Measurements from ENCODE around the gene XRCC2.

The XRCC2 gene

DNA sequence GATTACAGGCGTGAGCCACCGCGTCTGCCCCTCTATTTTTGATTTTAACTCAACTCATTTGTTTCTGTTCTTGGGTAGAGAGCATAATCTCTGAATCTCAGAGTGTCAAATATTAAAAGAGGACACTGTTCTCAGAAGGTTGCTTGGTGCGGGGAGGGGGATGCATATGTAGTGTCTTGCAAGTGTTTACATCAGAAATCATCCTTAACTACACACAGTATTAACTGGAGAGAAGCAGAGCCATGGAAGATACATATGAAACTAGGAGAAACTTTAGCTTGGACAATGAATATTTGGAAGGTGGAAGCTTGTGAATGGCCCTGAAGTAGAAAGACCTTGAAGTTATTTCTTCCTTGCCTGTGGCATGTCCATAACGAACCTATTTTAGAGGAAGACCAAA lies 57.5 kb downstream of the XRCC2 start:
- no peak overlapping the region for H3K27ac ChIP-seq (ENCODE audit: low read length, poor library complexity, severe bottlenecking)
- no peak overlapping the region for H3K14ac ChIP-seq (ENCODE audit: low read length in 2 of 2)
- no peak overlapping the region for H3K18ac ChIP-seq (ENCODE audit: low read depth in 1 of 2, low read length in 2 of 2)
- H2AFZ ChIP-seq (ENCODE audit: low read depth, low read length): no peak overlapping the region
- DNase-seq: no peak
- no peaks in the 10 kb centered on the region for H3K79me1 ChIP-seq (replicated peaks; ENCODE audit: low read length, poor library complexity, severe bottlenecking)
- no peak overlapping the region for H2BK12ac ChIP-seq (ENCODE audit: low read length in 2 of 2)
- no peak overlapping the region for H2BK120ac ChIP-seq (ENCODE audit: low read depth, low read length)
- H4K8ac ChIP-seq (ENCODE audit: low read length): no peak overlapping the region
- no peak overlapping the region for H2AK5ac ChIP-seq (ENCODE audit: low read length, severe bottlenecking)
- H3K36me3 ChIP-seq (ENCODE audit: control insufficient read depth in 1 of 2, insufficient read depth in 2 of 2, low read depth in 1 of 2, low read length in 2 of 2): no peaks in the 10 kb centered on the region
- H3K4ac ChIP-seq (ENCODE audit: low read depth in 1 of 2, low read length in 2 of 2): no peak overlapping the region
- H2BK15ac ChIP-seq (ENCODE audit: low read depth, poor library complexity, severe bottlenecking): no peak overlapping the region
- no peak overlapping the region for H3K4me2 ChIP-seq (ENCODE audit: low read length, poor library complexity, severe bottlenecking)
- peaks cover 3% of the 10 kb centered on the region for H3K4me1 ChIP-seq (ENCODE audit: control insufficient read depth, insufficient read depth, low read depth, low read length)
- H3K9me3 ChIP-seq (ENCODE audit: control insufficient read depth, low read length): no peaks in the 10 kb centered on the region
- 83% methylated on average over 1 of the region's 5 CpGs for WGBS
- H3K4me3 ChIP-seq (ENCODE audit: insufficient read depth in 1 of 2, low read depth in 1 of 2, low read length in 2 of 2): no peak overlapping the region
- no peak overlapping the region for H4K91ac ChIP-seq (ENCODE audit: low read length)
- no peak overlapping the region for H3K9ac ChIP-seq (ENCODE audit: low read length)
- H3K23ac ChIP-seq (ENCODE audit: low read length in 2 of 2): no peak overlapping the region
- H3K27me3 ChIP-seq (ENCODE audit: control insufficient read depth in 1 of 2, insufficient read depth in 1 of 2, low read length in 2 of 2): no peaks in the 10 kb centered on the region
- H2BK5ac ChIP-seq (ENCODE audit: low read depth, low read length, poor library complexity, severe bottlenecking): no peak overlapping the region

DNA sequence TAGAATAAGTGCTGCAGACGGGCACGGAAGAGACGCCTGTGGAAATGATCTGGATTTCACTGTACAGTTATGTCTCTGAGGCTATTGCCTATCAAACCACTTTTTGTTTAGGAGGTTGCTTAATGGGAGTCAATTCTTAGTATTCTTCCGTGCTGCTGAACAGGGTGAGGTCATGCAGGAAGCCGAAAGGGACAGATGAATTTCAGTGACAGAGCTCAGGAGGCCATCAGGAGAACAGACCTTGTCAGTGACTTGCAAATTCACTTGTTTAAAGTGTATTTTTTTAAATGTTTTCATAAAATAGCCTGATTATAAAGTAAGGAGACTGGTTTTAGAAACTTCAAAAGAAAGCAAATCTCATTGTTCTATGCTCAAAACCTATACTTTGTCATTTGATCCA lies 58.9 kb downstream of the XRCC2 start:
- Histone ChIP-seq H3K9ac (ENCODE audit: low read length) (no peak overlapping the region), H2BK120ac (ENCODE audit: low read depth, low read length) (no peak overlapping the region), H2BK15ac (ENCODE audit: low read depth, poor library complexity, severe bottlenecking) (no peak overlapping the region), H2AK5ac (ENCODE audit: low read length, severe bottlenecking) (no peak overlapping the region), H3K4me3 (ENCODE audit: insufficient read depth in 1 of 2, low read depth in 1 of 2, low read length in 2 of 2) (no peak overlapping the region), H4K91ac (ENCODE audit: low read length) (no peak overlapping the region), H3K27me3 (ENCODE audit: control insufficient read depth in 1 of 2, insufficient read depth in 1 of 2, low read length in 2 of 2) (no peaks in the 10 kb centered on the region), H2BK5ac (ENCODE audit: low read depth, low read length, poor library complexity, severe bottlenecking) (no peak overlapping the region), H3K4me1 (ENCODE audit: control insufficient read depth, insufficient read depth, low read depth, low read length) (peaks cover 3% of the 10 kb centered on the region), H3K27ac (ENCODE audit: low read length, poor library complexity, severe bottlenecking) (no peak overlapping the region), H3K4ac (ENCODE audit: low read depth in 1 of 2, low read length in 2 of 2) (no peak overlapping the region), H4K8ac (ENCODE audit: low read length) (no peak overlapping the region), H3K23ac (ENCODE audit: low read length in 2 of 2) (no peak overlapping the region), H3K14ac (ENCODE audit: low read length in 2 of 2) (no peak overlapping the region), H3K9me3 (ENCODE audit: control insufficient read depth, low read length) (no peaks in the 10 kb centered on the region), H3K4me2 (ENCODE audit: low read length, poor library complexity, severe bottlenecking) (no peak overlapping the region), H3K79me1 (replicated peaks; ENCODE audit: low read length, poor library complexity, severe bottlenecking) (no peaks in the 10 kb centered on the region), H2AFZ (ENCODE audit: low read depth, low read length) (no peak overlapping the region), H2BK12ac (ENCODE audit: low read length in 2 of 2) (no peak overlapping the region), H3K18ac (ENCODE audit: low read depth in 1 of 2, low read length in 2 of 2) (no peak overlapping the region), H3K36me3 (ENCODE audit: control insufficient read depth in 1 of 2, insufficient read depth in 2 of 2, low read depth in 1 of 2, low read length in 2 of 2) (no peaks in the 10 kb centered on the region)
- DNase-seq: no peak
- WGBS: 73% methylated on average over 5 of the region's 5 CpGs

DNA sequence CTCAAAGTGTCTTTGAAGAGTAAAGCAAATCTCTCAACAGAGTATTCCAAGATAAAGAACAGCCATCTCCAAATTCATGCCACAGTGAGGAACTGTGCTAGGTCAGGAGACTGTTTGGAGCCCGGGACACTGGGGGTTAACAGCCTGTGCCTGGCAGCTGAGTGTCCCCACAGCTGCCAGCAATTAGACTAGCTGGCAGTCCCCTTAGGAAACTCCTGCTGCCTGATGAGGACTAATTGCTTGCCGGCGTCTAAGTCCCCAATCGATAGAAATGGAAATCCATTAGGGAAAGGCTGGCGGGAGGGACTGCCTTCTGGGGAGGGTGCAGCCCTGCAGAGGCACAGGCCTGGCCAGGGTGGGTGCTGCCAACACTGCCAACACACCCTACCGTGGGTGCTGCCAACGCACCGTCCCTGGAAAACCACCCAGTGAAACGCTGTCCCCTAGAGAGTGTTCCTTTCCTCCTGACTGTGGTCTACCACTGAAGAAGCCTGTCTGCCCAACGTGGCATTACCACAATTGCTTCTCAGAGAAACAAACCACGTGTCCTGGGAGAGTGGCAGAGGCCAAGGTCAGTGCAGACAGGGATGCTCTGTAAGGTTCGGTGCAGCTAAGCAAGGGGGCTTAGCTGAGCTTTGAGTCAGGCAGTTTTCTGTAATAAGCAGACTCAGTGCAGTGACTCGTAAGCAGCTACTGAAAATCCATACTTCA lies 60.8 kb downstream of the XRCC2 start:
- no peak overlapping the region for H2BK12ac ChIP-seq (ENCODE audit: low read length in 2 of 2)
- no peak overlapping the region for H3K27ac ChIP-seq (ENCODE audit: low read length, poor library complexity, severe bottlenecking)
- no peak overlapping the region for H4K91ac ChIP-seq (ENCODE audit: low read length)
- H3K18ac ChIP-seq (ENCODE audit: low read depth in 1 of 2, low read length in 2 of 2): peak overlapping the region in 1 of 2 experiments; percentile 29
- no peak overlapping the region for H4K8ac ChIP-seq (ENCODE audit: low read length)
- H3K9ac ChIP-seq (ENCODE audit: low read length): no peak overlapping the region
- H2BK15ac ChIP-seq (ENCODE audit: low read depth, poor library complexity, severe bottlenecking): no peak overlapping the region
- H2AK5ac ChIP-seq (ENCODE audit: low read length, severe bottlenecking): no peak overlapping the region
- H3K23ac ChIP-seq (ENCODE audit: low read length in 2 of 2): no peak overlapping the region
- peaks cover 3% of the 10 kb centered on the region for H3K4me1 ChIP-seq (ENCODE audit: control insufficient read depth, insufficient read depth, low read depth, low read length)
- no peaks in the 10 kb centered on the region for H3K9me3 ChIP-seq (ENCODE audit: control insufficient read depth, low read length)
- no peak overlapping the region for H2BK120ac ChIP-seq (ENCODE audit: low read depth, low read length)
- DNase-seq: no peak
- H3K36me3 ChIP-seq (ENCODE audit: control insufficient read depth in 1 of 2, insufficient read depth in 2 of 2, low read depth in 1 of 2, low read length in 2 of 2): no peaks in the 10 kb centered on the region
- H3K14ac ChIP-seq (ENCODE audit: low read length in 2 of 2): no peak overlapping the region
- no peak overlapping the region for H2AFZ ChIP-seq (ENCODE audit: low read depth, low read length)
- no peak overlapping the region for H3K4me3 ChIP-seq (ENCODE audit: insufficient read depth in 1 of 2, low read depth in 1 of 2, low read length in 2 of 2)
- H2BK5ac ChIP-seq (ENCODE audit: low read depth, low read length, poor library complexity, severe bottlenecking): no peak overlapping the region
- H3K4me2 ChIP-seq (ENCODE audit: low read length, poor library complexity, severe bottlenecking): no peak overlapping the region
- 63% methylated on average over 13 of the region's 13 CpGs for WGBS
- H3K79me1 ChIP-seq (replicated peaks; ENCODE audit: low read length, poor library complexity, severe bottlenecking): no peaks in the 10 kb centered on the region
- H3K4ac ChIP-seq (ENCODE audit: low read depth in 1 of 2, low read length in 2 of 2): no peak overlapping the region
- H3K27me3 ChIP-seq (ENCODE audit: control insufficient read depth in 1 of 2, insufficient read depth in 1 of 2, low read length in 2 of 2): no peaks in the 10 kb centered on the region

DNA sequence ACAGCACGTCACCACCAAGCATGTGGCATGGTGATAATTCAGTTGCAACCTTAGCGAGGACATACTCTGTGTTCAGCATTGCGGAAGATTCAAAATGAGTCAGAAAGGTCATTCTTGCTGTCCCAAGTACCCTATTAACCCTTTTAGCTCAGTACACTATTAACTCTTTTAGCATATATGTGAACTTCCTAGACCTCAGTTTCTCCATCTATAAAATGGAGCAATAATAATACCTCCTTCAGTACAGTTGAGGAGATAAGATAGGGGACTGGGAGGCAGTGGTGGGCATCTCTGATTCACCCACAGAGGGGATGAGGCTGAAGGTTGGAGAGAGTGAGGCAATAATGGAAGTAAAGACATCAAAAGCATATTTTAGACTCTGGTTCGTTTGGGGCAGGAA lies 67.3 kb downstream of the XRCC2 start:
- H4K91ac ChIP-seq (ENCODE audit: low read length): no peak overlapping the region
- no peak overlapping the region for H3K27ac ChIP-seq (ENCODE audit: low read length, poor library complexity, severe bottlenecking)
- no peak overlapping the region for H3K18ac ChIP-seq (ENCODE audit: low read depth in 1 of 2, low read length in 2 of 2)
- no peak overlapping the region for H3K4me2 ChIP-seq (ENCODE audit: low read length, poor library complexity, severe bottlenecking)
- no peak overlapping the region for H3K14ac ChIP-seq (ENCODE audit: low read length in 2 of 2)
- H3K9ac ChIP-seq (ENCODE audit: low read length): no peak overlapping the region
- no peaks in the 10 kb centered on the region for H3K36me3 ChIP-seq (ENCODE audit: control insufficient read depth in 1 of 2, insufficient read depth in 2 of 2, low read depth in 1 of 2, low read length in 2 of 2)
- H4K8ac ChIP-seq (ENCODE audit: low read length): no peak overlapping the region
- H2BK120ac ChIP-seq (ENCODE audit: low read depth, low read length): no peak overlapping the region
- H3K4me3 ChIP-seq (ENCODE audit: insufficient read depth in 1 of 2, low read depth in 1 of 2, low read length in 2 of 2): no peak overlapping the region
- H2BK15ac ChIP-seq (ENCODE audit: low read depth, poor library complexity, severe bottlenecking): no peak overlapping the region
- H2AFZ ChIP-seq (ENCODE audit: low read depth, low read length): no peak overlapping the region
- WGBS: 75% methylated on average over 3 of the region's 4 CpGs
- no peak for DNase-seq
- H3K27me3 ChIP-seq (ENCODE audit: control insufficient read depth in 1 of 2, insufficient read depth in 1 of 2, low read length in 2 of 2): no peaks in the 10 kb centered on the region
- H2AK5ac ChIP-seq (ENCODE audit: low read length, severe bottlenecking): no peak overlapping the region
- no peak overlapping the region for H2BK12ac ChIP-seq (ENCODE audit: low read length in 2 of 2)
- no peaks in the 10 kb centered on the region for H3K9me3 ChIP-seq (ENCODE audit: control insufficient read depth, low read length)
- no peak overlapping the region for H2BK5ac ChIP-seq (ENCODE audit: low read depth, low read length, poor library complexity, severe bottlenecking)
- H3K79me1 ChIP-seq (replicated peaks; ENCODE audit: low read length, poor library complexity, severe bottlenecking): no peaks in the 10 kb centered on the region
- H3K23ac ChIP-seq (ENCODE audit: low read length in 2 of 2): no peak overlapping the region
- no peak overlapping the region for H3K4ac ChIP-seq (ENCODE audit: low read depth in 1 of 2, low read length in 2 of 2)
- no peaks in the 10 kb centered on the region for H3K4me1 ChIP-seq (ENCODE audit: control insufficient read depth, insufficient read depth, low read depth, low read length)
